GM21737 (cell line): Measurements from ENCODE around the gene OVCA2.
"Not testable (repeated sequence)": the region's sequence is repeated elsewhere in the genome, so short reads cannot be mapped to it uniquely, and the experiment has no call there.

ENCODE experiments used
- ATAC-seq: cut with Tn5 transposase; IDR thresholded peaks from one replicate; pipeline ENCODE4 v1.9.1; 2021; ENCODE audit warnings: mild to moderate bottlenecking, moderate library complexity; ENCODE audit not compliant: unreplicated experiment

OVCA2 gene

GRCh38 chr17:2013220-2013993 lies 28.4 kb upstream of the OVCA2 start:
- not testable (repeated sequence) for ATAC-seq

GRCh38 chr17:2013994-2014317 lies 27.9 kb upstream of the OVCA2 start:
- no peak for ATAC-seq

GRCh38 chr17:2015314-2015713 lies 26.5 kb upstream of the OVCA2 start:
- ATAC-seq: no peak

GRCh38 chr17:2016494-2016893 lies 25.3 kb upstream of the OVCA2 start:
- no peak for ATAC-seq

GRCh38 chr17:2017274-2017941 lies 24.4 kb upstream of the OVCA2 start:
- ATAC-seq: no peak

- no peak for ATAC-seq
Observed at GRCh38 chr17:2018716-2019510, 22.9 kb upstream of the OVCA2 start.

GRCh38 chr17:2019723-2020122 lies 22.1 kb upstream of the OVCA2 start:
- ATAC-seq: no peak

- no peak for ATAC-seq
Observed at GRCh38 chr17:2020721-2021120, 21.1 kb upstream of the OVCA2 start.

- no peak for ATAC-seq
Observed at GRCh38 chr17:2022647-2023240, 19.1 kb upstream of the OVCA2 start.

GRCh38 chr17:2023256-2023655 lies 18.6 kb upstream of the OVCA2 start:
- ATAC-seq: no peak

- ATAC-seq: no peak
Observed at GRCh38 chr17:2023692-2024571, 17.9 kb upstream of the OVCA2 start.

- no peak for ATAC-seq
Observed at GRCh38 chr17:2024572-2025219, 17.1 kb upstream of the OVCA2 start.

- no peak for ATAC-seq
Observed at GRCh38 chr17:2025220-2025621, 16.6 kb upstream of the OVCA2 start, which contains the start of gene RTN4RL1. RTN4RL1 (minus strand) TSS chr17:2025334; CDS start chr17:2024865, 469 bp downstream.

GRCh38 chr17:2025622-2026309 lies 16.1 kb upstream of the OVCA2 start:
- no peak for ATAC-seq

- ATAC-seq: no peak
Observed at GRCh38 chr17:2027528-2028233, 14.1 kb upstream of the OVCA2 start.

- ATAC-seq: no peak
Observed at GRCh38 chr17:2028234-2028614, 13.6 kb upstream of the OVCA2 start.

GRCh38 chr17:2028737-2029136 lies 13.1 kb upstream of the OVCA2 start:
- no peak for ATAC-seq

GRCh38 chr17:2029911-2030778 lies 11.7 kb upstream of the OVCA2 start, which contains the start of gene DPH1:
DPH1 (plus strand) TSS chr17:2030153; CDS start chr17:2030170, 17 bp downstream.
- ATAC-seq: peak; percentile 70
